ENCODE results near the gene SIGLEC15. TPM values are rescaled to one million over a fixed set of nuclear protein-coding genes. Genes with fewer than 3 reads are reported as not detected.

The SIGLEC15 gene
- total and polyA plus RNA-seq, 4 donors, result 0.04 to 0.91 (median 0.68) TPM

DNA sequence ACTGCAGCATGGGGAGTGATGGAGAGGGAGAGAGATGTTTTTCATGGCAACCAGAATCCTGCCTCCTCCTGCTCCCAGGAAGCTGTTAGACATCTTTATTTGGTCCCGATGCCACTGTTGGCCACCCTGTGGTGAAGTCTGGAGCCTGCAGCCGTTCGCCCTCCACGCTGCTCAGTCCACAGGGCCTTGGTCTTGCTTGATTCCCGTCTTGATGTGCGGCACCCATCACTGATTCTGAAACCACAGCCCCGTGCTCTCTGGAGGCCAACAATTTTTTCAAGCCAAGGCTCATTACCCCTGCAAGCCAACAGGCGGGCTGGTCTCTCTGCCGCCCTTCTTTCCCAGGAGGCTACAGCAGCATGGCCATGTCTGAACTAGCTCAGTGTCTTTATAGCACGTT is 24.5 kb downstream of the SIGLEC15 start:
- TF ChIP-seq, protein P1, sequence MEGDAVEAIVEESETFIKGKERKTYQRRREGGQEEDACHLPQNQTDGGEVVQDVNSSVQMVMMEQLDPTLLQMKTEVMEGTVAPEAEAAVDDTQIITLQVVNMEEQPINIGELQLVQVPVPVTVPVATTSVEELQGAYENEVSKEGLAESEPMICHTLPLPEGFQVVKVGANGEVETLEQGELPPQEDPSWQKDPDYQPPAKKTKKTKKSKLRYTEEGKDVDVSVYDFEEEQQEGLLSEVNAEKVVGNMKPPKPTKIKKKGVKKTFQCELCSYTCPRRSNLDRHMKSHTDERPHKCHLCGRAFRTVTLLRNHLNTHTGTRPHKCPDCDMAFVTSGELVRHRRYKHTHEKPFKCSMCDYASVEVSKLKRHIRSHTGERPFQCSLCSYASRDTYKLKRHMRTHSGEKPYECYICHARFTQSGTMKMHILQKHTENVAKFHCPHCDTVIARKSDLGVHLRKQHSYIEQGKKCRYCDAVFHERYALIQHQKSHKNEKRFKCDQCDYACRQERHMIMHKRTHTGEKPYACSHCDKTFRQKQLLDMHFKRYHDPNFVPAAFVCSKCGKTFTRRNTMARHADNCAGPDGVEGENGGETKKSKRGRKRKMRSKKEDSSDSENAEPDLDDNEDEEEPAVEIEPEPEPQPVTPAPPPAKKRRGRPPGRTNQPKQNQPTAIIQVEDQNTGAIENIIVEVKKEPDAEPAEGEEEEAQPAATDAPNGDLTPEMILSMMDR (IDR thresholded peaks at IDR 0.05; ENCODE audit: control extremely low read depth, extremely low read depth), result no peak
- no peaks in the 10 kb centered on the region for H3K27me3 ChIP-seq (ENCODE audit: control insufficient read depth in 3 of 3, insufficient read depth in 3 of 3, low read length in 2 of 3)
- no peaks in the 10 kb centered on the region for H3K9me3 ChIP-seq (ENCODE audit: control insufficient read depth in 4 of 4, insufficient read depth in 3 of 4, low read length in 3 of 4)
- WGBS, 2 donors, result 74 to 83% methylated on average over 10 of the region's 10 CpGs
- no peaks in the 10 kb centered on the region for H3K4me1 ChIP-seq (ENCODE audit: control insufficient read depth in 5 of 5, insufficient read depth in 5 of 5, low read length in 5 of 5)
- no peak overlapping the region for H3K4me3 ChIP-seq
- H3K9ac ChIP-seq (ENCODE audit: insufficient read depth in 1 of 2, low read length in 2 of 2), result no peak overlapping the region
- DNase-seq (no peak), ATAC-seq (ENCODE audit: insufficient read depth, low FRiP score) (no peak)
- no peak overlapping the region for H3K27ac ChIP-seq (ENCODE audit: low read depth in 1 of 2, low read length in 1 of 2)
- H3K36me3 ChIP-seq (ENCODE audit: control insufficient read depth in 4 of 4, insufficient read depth in 4 of 4, low read length in 4 of 4), result peaks cover 17 to 33% (median 20%) of the 10 kb centered on the region in 4 donors

GRCh38 chr18:45851161-45851925 is 25.9 kb downstream of the SIGLEC15 start:
- Histone ChIP-seq H3K9ac (ENCODE audit: insufficient read depth in 1 of 2, low read length in 2 of 2) (no peak overlapping the region), H3K36me3 (ENCODE audit: control insufficient read depth in 4 of 4, insufficient read depth in 4 of 4, low read length in 4 of 4) (peaks cover 29 to 39% (median 29%) of the 10 kb centered on the region in 4 donors), H3K9me3 (ENCODE audit: control insufficient read depth in 4 of 4, insufficient read depth in 3 of 4, low read length in 3 of 4) (no peaks in the 10 kb centered on the region), H3K27ac (ENCODE audit: low read depth in 1 of 2, low read length in 1 of 2) (no peak overlapping the region), H3K4me1 (ENCODE audit: control insufficient read depth in 5 of 5, insufficient read depth in 5 of 5, low read length in 5 of 5) (no peaks in the 10 kb centered on the region), H3K27me3 (ENCODE audit: control insufficient read depth in 3 of 3, insufficient read depth in 3 of 3, low read length in 2 of 3) (no peaks in the 10 kb centered on the region), H3K4me3 (no peak overlapping the region)
- DNase-seq (no peak), ATAC-seq (ENCODE audit: insufficient read depth, low FRiP score) (no peak)
- TF ChIP-seq, protein P1 (IDR thresholded peaks at IDR 0.05; ENCODE audit: control extremely low read depth, extremely low read depth), result no peak
- WGBS, 2 donors, result 75 to 84% methylated on average over 10 of the region's 10 CpGs

- DNase-seq (no peak), ATAC-seq (ENCODE audit: insufficient read depth, low FRiP score) (no peak)
- H3K36me3 ChIP-seq (ENCODE audit: control insufficient read depth in 4 of 4, insufficient read depth in 4 of 4, low read length in 4 of 4), result peaks cover 32 to 43% (median 33%) of the 10 kb centered on the region in 4 donors
- no peaks in the 10 kb centered on the region for H3K27me3 ChIP-seq (ENCODE audit: control insufficient read depth in 3 of 3, insufficient read depth in 3 of 3, low read length in 2 of 3)
- H3K27ac ChIP-seq (ENCODE audit: low read depth in 1 of 2, low read length in 1 of 2), result no peak overlapping the region
- H3K9ac ChIP-seq (ENCODE audit: insufficient read depth in 1 of 2, low read length in 2 of 2), result no peak overlapping the region
- TF ChIP-seq, protein P1 (IDR thresholded peaks at IDR 0.05; ENCODE audit: control extremely low read depth, extremely low read depth), result no peak
- 80 to 91% methylated on average over 5 of the region's 5 CpGs for WGBS, 2 donors
- no peak overlapping the region for H3K4me3 ChIP-seq
- H3K9me3 ChIP-seq (ENCODE audit: control insufficient read depth in 4 of 4, insufficient read depth in 3 of 4, low read length in 3 of 4), result no peaks in the 10 kb centered on the region
- H3K4me1 ChIP-seq (ENCODE audit: control insufficient read depth in 5 of 5, insufficient read depth in 5 of 5, low read length in 5 of 5), result no peaks in the 10 kb centered on the region
Measured at GRCh38 chr18:45852631-45853030, 27.2 kb downstream of the SIGLEC15 start.
